K562 (cell line): Measurements from ENCODE around the gene ABCF2. TPM values are rescaled to one million over a fixed set of nuclear protein-coding genes. Genes with fewer than 3 reads are reported as not detected.
A peak's percentile ranks its signal among the peaks of the same experiment; 100 is the strongest.

Experiments
- ATF1 ChIP-seq, 2 experiments: fragments of 450-650 bp in 1 of 2; IDR thresholded peaks; 2 replicates each; pipeline ENCODE4 v1.6.1; 2016; ENCODE audit warnings: missing compliant biosample characterization in 1 of 2, missing genetic modification characterization in 1 of 2
- BACH1 ChIP-seq: fragments of 200-800 bp; sonication (Bioruptor generic); IDR thresholded peaks from 2 replicates; pipeline ENCODE4 v1.6.1; 2016; ENCODE audit warnings: missing genetic modification characterization, missing compliant biosample characterization
- BCL6 ChIP-seq: fragments of 250-450 bp; sonication (Bioruptor Pico); IDR thresholded peaks from 2 replicates; pipeline ENCODE4 v1.4.0; 2020
- CBX8 ChIP-seq: fragments of 200-600 bp; sonication (generic); IDR thresholded peaks from 2 replicates; pipeline ENCODE4 v1.6.1; 2012; ENCODE audit warnings: borderline replicate concordance, mixed run types, low read depth, mild to moderate bottlenecking, moderate library complexity, mixed read lengths, low read length, control low read depth, inconsistent platforms; ENCODE audit not compliant: poor library complexity, severe bottlenecking; ENCODE audit errors: extremely low read depth
- CEBPG ChIP-seq, 3 experiments: fragments of 200-800 bp in 1 of 3; sonication (Bioruptor generic) in 1 of 3; sonication (generic) in 1 of 3; formaldehyde crosslinking in 1 of 3; IDR thresholded peaks in 2 of 3; conservative IDR thresholded peaks in 1 of 3; 2 replicates each; pipeline versions ENCODE4 v1.6.1 to v1.8.0; 2016 to 2022; ENCODE audit warnings: missing compliant biosample characterization in 2 of 3, missing genetic modification characterization in 2 of 3, mild to moderate bottlenecking in 1 of 3, missing genetic modification reagents in 1 of 3
- DACH1 ChIP-seq: fragments of 450-650 bp; IDR thresholded peaks from 2 replicates; pipeline ENCODE4 v1.6.1; 2018; ENCODE audit not compliant: partially characterized antibody
- GATA2 ChIP-seq: sonication (generic); formaldehyde crosslinking; IDR thresholded peaks from 2 replicates; pipeline ENCODE4 v1.4.0; 2020; ENCODE audit warnings: mild to moderate bottlenecking, missing genetic modification reagents
- GATAD2A ChIP-seq: fragments of 450-650 bp; IDR thresholded peaks from 2 replicates; pipeline ENCODE4 v1.6.1; 2017
- HLTF ChIP-seq: fragments of 450-650 bp; IDR thresholded peaks from 2 replicates; pipeline ENCODE4 v1.6.1; 2016
- KLF1 ChIP-seq: fragments of 450-650 bp; IDR thresholded peaks from 2 replicates; pipeline ENCODE4 v1.6.1; 2016; ENCODE audit warnings: missing genetic modification characterization, missing compliant biosample characterization
- KLF13 ChIP-seq: fragments of 450-650 bp; IDR thresholded peaks from 2 replicates; pipeline ENCODE4 v1.6.1; 2016; ENCODE audit warnings: missing genetic modification characterization, low read depth, mild to moderate bottlenecking, missing compliant biosample characterization, moderate library complexity, borderline replicate concordance
- LARP7 ChIP-seq: fragments of 450-650 bp; IDR thresholded peaks from 2 replicates; pipeline ENCODE4 v1.6.1; 2016
- MAZ ChIP-seq, 2 experiments: fragments of 450-650 bp in 1 of 2; sonication (generic) in 1 of 2; formaldehyde crosslinking; IDR thresholded peaks in 1 of 2; conservative IDR thresholded peaks in 1 of 2; 2 replicates each; pipeline versions ENCODE4 v1.4.0 to v1.5.0; 2020; ENCODE audit warnings: mild to moderate bottlenecking in 1 of 2, missing genetic modification reagents in 1 of 2
- MYNN ChIP-seq, 2 experiments: sonication (generic); formaldehyde crosslinking in 1 of 2; IDR thresholded peaks; 2 replicates each; pipeline versions ENCODE4 v1.5.0 to v1.6.1; 2016 to 2020; ENCODE audit warnings: antibody characterized with exemption in 1 of 2, missing genetic modification reagents in 1 of 2
- RB1 ChIP-seq: fragments of 450-650 bp; IDR thresholded peaks from 2 replicates; pipeline ENCODE4 v1.6.1; 2017; ENCODE audit warnings: low read depth, mild to moderate bottlenecking
- SAP30 ChIP-seq: fragments of 200-600 bp; sonication (generic); IDR thresholded peaks from 2 replicates; pipeline ENCODE4 v1.6.1; 2012; ENCODE audit warnings: borderline replicate concordance, low read depth, mild to moderate bottlenecking, moderate library complexity, low read length, control low read depth, inconsistent platforms; ENCODE audit not compliant: insufficient read depth, poor library complexity, severe bottlenecking
- SIN3A ChIP-seq, 2 experiments: fragments of 150-350 bp in 1 of 2; IDR thresholded peaks; 2 replicates each; pipeline ENCODE4 v1.6.1; 2011 to 2016; ENCODE audit warnings: borderline replicate concordance in 2 of 2, low read depth in 2 of 2, low read length in 2 of 2, mild to moderate bottlenecking in 2 of 2, moderate library complexity in 2 of 2; ENCODE audit not compliant: control insufficient read depth in 1 of 2
- SMARCA5 ChIP-seq: fragments of 450-650 bp; IDR thresholded peaks from 2 replicates; pipeline ENCODE4 v1.6.1; 2016
- SOX6 ChIP-seq: fragments of 450-650 bp; IDR thresholded peaks from 2 replicates; pipeline ENCODE4 v1.6.1; 2014; ENCODE audit warnings: mild to moderate bottlenecking
- SREBF1 ChIP-seq: fragments of 150-350 bp; IDR thresholded peaks from 2 replicates; pipeline ENCODE4 v1.6.1; 2014; ENCODE audit warnings: antibody characterized with exemption, low read depth, low read length, borderline replicate concordance
- ZKSCAN1 ChIP-seq: fragments of 150-350 bp; IDR thresholded peaks from 2 replicates; pipeline ENCODE4 v1.6.1; 2016; ENCODE audit warnings: low read depth, low read length
- ZNF57 ChIP-seq: fragments of 450-650 bp; formaldehyde crosslinking; IDR thresholded peaks from 2 replicates; pipeline ENCODE4 v1.4.0; 2020; ENCODE audit warnings: mild to moderate bottlenecking, moderate library complexity
- ZSCAN29 ChIP-seq: fragments of 450-650 bp; IDR thresholded peaks from 2 replicates; pipeline ENCODE4 v1.6.1; 2017
- polyA plus RNA-seq, 8 experiments: library from polyadenylated mRNA; depleted of rRNA in 4 of 8; stranded (reverse) in 5 of 8; unstranded in 3 of 8; fragments of >200 nt; fragmentation: Nextera tagmentation in 2 of 8; fragmentation: Illumina TruSeq in 1 of 8; extraction: Ambion mirVana in 2 of 8; extraction: Trizol in 1 of 8; gene quantifications; 2 replicates each; pipeline versions ENCODE4 v1.2.1 to v1.2.3, GENCODE V29; 2011 to 2014; ENCODE audit warnings: inconsistent platforms in 1 of 8, missing spikeins in 1 of 8
- total RNA-seq, 7 experiments: library from RNA; depleted of rRNA in 6 of 7; stranded (reverse); fragments of >200 nt in 6 of 7; fragmentation: Illumina TruSeq in 2 of 7; extraction: Trizol in 2 of 7; gene quantifications; 2 replicates each; pipeline versions ENCODE4 v1.2.1 to v1.2.3, GENCODE V29; 2011 to 2021; ENCODE audit warnings: low replicate concordance in 1 of 7
- TF ChIP-seq, protein P1 (sequence below), 2 experiments: fragments of 450-650 bp in 1 of 2; sonication (generic) in 1 of 2; formaldehyde crosslinking in 1 of 2; IDR thresholded peaks in 1 of 2; conservative IDR thresholded peaks in 1 of 2; 2 replicates each; pipeline versions ENCODE4 v1.6.1 to v1.8.1; 2016 to 2023; ENCODE audit warnings: mild to moderate bottlenecking in 2 of 2, moderate library complexity in 2 of 2, inconsistent platforms in 1 of 2, missing genetic modification reagents in 1 of 2
- TF ChIP-seq, protein P2 (sequence below): fragments of 250-450 bp; sonication (Bioruptor Pico); IDR thresholded peaks from 2 replicates; pipeline ENCODE4 v1.4.0; 2020

ABCF2 gene
- total and polyA plus RNA-seq, 9 of the 15 experiments (the other 6 are each of a cell fraction or from before 2014, with no cell fraction given) = 62.1 to 224 (median 113) TPM

DNA sequence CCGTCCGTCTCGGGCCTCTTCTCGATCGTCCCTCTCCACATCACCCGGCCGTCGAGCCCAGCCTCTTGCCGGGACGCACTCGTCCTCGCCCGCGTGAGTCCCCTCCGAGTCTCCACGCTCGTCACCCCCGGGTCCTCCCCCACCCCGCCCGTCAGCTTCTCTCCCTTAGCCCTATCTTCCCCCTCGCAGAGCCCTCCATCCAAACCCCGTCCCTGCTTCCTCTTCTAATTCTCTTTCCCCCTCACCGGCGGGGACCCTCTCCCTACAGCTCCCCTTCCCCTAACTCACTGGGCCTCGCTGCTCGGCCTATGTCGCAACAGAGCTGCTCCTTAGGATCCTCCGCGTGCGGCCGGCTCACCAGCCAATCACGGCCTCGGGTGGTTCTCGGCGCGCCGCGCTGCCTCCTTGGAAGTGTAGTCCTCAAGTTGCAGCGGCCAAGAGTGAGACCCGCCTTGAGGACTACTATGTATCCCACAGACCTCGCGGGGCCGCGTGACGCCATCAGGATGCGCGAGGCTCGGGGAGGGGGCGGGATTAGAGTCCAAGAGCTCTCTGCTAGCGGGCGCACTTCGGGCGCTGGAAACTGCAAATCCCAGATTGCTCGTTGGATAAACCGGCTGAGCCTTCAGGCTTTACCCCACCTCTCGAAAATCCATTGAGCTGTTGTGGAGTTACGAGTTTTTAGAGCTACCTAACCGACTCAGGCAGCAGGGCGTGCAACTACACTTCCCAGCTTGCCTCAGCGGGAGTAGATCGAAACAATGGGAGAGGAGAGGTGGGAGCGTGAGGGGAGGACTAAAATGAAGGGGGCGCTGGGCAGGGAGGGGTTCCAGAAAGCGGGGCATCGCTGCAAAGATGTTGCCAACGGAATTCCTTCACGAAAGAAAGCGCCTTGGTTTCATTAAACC is at the start of gene ABCF2 (continued):
- TF ChIP-seq CEBPG (CRISPR knock-in tag; IDR thresholded peaks at IDR 0.05) = peak; percentile 98
- peak; percentile 98 to 99 for TF ChIP-seq CEBPG (tag; conservative IDR thresholded peaks at IDR 0.05 in 1 of 2, IDR thresholded peaks at IDR 0.05 in 1 of 2)
- peak; percentile 57 for TF ChIP-seq GATA2
- TF ChIP-seq, protein P1, sequence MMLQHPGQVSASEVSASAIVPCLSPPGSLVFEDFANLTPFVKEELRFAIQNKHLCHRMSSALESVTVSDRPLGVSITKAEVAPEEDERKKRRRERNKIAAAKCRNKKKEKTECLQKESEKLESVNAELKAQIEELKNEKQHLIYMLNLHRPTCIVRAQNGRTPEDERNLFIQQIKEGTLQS (IDR thresholded peaks at IDR 0.05) = peak; percentile 90
- TF ChIP-seq, protein P1 (CRISPR knock-in tag; conservative IDR thresholded peaks at IDR 0.05) = peak; percentile 60; the same call in 1 of the 2 replicates
- peak; percentile 68 for TF ChIP-seq ZKSCAN1
- TF ChIP-seq BACH1 = peak; percentile 66; the same call in 1 of the 2 replicates
- no peak for TF ChIP-seq ZSCAN29
- peak; percentile 83 for TF ChIP-seq SAP30
- TF ChIP-seq MYNN (IDR thresholded peaks at IDR 0.05) = no peak
- TF ChIP-seq MYNN (CRISPR knock-in tag; IDR thresholded peaks at IDR 0.05) = no peak
- no peak for TF ChIP-seq CBX8
- peak; percentile 87; the same call in 1 of the 2 replicates for TF ChIP-seq RB1
- TF ChIP-seq HLTF = peak; percentile 93
- TF ChIP-seq, protein P2, sequence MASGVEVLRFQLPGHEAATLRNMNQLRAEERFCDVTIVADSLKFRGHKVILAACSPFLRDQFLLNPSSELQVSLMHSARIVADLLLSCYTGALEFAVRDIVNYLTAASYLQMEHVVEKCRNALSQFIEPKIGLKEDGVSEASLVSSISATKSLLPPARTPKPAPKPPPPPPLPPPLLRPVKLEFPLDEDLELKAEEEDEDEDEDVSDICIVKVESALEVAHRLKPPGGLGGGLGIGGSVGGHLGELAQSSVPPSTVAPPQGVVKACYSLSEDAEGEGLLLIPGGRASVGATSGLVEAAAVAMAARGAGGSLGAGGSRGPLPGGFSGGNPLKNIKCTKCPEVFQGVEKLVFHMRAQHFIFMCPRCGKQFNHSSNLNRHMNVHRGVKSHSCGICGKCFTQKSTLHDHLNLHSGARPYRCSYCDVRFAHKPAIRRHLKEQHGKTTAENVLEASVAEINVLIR (CRISPR knock-in tag) = peak; percentile 99
- TF ChIP-seq KLF1 = peak; percentile 38; the same call in 1 of the 2 replicates
- no peak for TF ChIP-seq ZNF57
- TF ChIP-seq BCL6 (CRISPR knock-in tag) = peak; percentile 41; the same call in 1 of the 2 replicates
- TF ChIP-seq GATAD2A = peak; percentile 53; the same call in 1 of the 2 replicates
- TF ChIP-seq LARP7 = peak; percentile 83; the same call in 1 of the 2 replicates
- peak; percentile 26 to 87; a peak in 3 of 4 replicates for TF ChIP-seq SIN3A (IDR thresholded peaks at IDR 0.05; ENCODE audit: borderline replicate concordance in 2 of 2, control insufficient read depth in 1 of 2, low read depth in 2 of 2, low read length in 2 of 2)
- TF ChIP-seq DACH1 = peak; percentile 76
- TF ChIP-seq SREBF1 = peak; percentile 21; the same call in 1 of the 2 replicates
- peak; percentile 95; a peak in 3 of 4 replicates for TF ChIP-seq MAZ (CRISPR knock-in tag; conservative IDR thresholded peaks at IDR 0.05 in 1 of 2, IDR thresholded peaks at IDR 0.05 in 1 of 2)
- peak; percentile 95 for TF ChIP-seq ATF1 (CRISPR knock-in tag; IDR thresholded peaks at IDR 0.05)
- peak; percentile 100 for TF ChIP-seq ATF1 (tag; IDR thresholded peaks at IDR 0.05)
- 0 out of 2 replicates have a peak, but pooled peaks have one; percentile 13 for TF ChIP-seq SMARCA5
- TF ChIP-seq KLF13 (tag) = peak; percentile 77
- peak; percentile 23; the same call in 1 of the 2 replicates for TF ChIP-seq SOX6
